ENCODE data around the gene UIMC1. TPM values are rescaled to one million over a fixed set of nuclear protein-coding genes. Genes with fewer than 3 reads are reported as not detected.

The UIMC1 gene
- total RNA-seq, 4 donors from 2014 or later: 34.7 to 51.1 (median 48.9) TPM

DNA sequence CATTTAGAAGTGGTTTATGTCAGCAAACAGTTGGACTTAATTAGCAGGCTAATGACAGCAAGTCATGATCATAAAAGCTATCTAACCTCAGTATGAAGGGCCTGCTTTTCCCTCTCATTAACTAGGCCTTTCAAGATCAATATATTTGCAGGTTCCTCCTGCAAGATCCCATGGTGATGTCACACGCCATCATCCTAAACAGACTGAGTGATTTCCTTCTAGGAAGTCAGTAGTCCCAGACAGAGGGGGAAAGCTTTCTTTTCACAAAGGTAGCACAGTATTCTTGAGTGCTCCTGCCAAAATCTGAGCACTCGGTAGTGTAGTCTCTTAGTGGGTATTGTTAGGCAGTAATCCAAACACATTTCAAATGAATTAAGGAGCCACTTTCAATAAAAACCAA is 52.5 kb downstream of the UIMC1 start:
- DNase-seq (ENCODE audit: extremely low spot score): no peak
- H3K4me3 ChIP-seq: no peak overlapping the region
- TF ChIP-seq EP300 (IDR thresholded peaks at IDR 0.05) (no peak), POLR2A (IDR thresholded peaks at IDR 0.05; ENCODE audit: low read depth) (no peak), POLR2AphosphoS5 (IDR thresholded peaks at IDR 0.05) (no peak)
- TF ChIP-seq, protein P1, sequence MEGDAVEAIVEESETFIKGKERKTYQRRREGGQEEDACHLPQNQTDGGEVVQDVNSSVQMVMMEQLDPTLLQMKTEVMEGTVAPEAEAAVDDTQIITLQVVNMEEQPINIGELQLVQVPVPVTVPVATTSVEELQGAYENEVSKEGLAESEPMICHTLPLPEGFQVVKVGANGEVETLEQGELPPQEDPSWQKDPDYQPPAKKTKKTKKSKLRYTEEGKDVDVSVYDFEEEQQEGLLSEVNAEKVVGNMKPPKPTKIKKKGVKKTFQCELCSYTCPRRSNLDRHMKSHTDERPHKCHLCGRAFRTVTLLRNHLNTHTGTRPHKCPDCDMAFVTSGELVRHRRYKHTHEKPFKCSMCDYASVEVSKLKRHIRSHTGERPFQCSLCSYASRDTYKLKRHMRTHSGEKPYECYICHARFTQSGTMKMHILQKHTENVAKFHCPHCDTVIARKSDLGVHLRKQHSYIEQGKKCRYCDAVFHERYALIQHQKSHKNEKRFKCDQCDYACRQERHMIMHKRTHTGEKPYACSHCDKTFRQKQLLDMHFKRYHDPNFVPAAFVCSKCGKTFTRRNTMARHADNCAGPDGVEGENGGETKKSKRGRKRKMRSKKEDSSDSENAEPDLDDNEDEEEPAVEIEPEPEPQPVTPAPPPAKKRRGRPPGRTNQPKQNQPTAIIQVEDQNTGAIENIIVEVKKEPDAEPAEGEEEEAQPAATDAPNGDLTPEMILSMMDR (IDR thresholded peaks at IDR 0.05): no peak
- H3K27ac ChIP-seq (replicated peaks in 1 of 4): no peak overlapping the region
- peaks cover 0 to 18% (median under 1%) of the 10 kb centered on the region in 4 donors for H3K4me1 ChIP-seq
- intact Hi-C loops (cut with DNase I): no loop called here
- peaks cover 6 to 75% (median 51%) of the 10 kb centered on the region in 4 donors for H3K36me3 ChIP-seq
- H3K27me3 ChIP-seq: no peaks in the 10 kb centered on the region
- H3K9me3 ChIP-seq: no peaks in the 10 kb centered on the region
- 93% methylated on average over 2 of the region's 2 CpGs for WGBS

DNA sequence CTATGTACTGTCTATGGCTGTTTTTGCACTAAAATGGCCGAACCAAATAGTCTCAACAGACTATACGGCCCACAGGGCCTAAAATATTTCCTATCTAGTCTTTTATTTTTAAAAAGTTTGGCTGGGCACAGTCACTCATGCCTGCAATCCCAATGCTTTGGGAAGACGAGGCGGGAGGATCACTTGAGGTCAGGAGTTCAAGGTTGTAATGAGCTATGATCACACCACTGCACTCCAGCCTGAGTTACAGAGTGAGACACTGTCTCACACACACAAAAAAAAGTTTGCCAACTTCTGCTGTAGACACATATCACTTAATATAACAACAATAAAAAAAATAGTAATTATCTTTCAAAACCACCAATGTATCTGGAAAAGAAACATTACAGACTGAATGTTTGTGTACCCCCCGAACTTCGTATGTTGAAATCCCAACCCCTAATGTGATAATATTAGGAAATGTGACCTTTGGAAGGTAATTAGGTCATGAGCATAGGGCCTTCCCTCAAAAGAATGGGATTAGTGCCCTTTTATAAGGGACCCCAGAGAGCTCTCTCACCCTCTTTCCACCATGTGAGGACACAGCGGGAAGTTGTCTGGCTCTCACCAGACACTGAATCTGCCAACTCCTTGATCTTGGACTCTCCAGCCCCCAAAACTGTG is 53.9 kb downstream of the UIMC1 start:
- intact Hi-C loops (cut with DNase I): no loop called here
- 94% methylated on average over 7 of the region's 7 CpGs for WGBS

DNA sequence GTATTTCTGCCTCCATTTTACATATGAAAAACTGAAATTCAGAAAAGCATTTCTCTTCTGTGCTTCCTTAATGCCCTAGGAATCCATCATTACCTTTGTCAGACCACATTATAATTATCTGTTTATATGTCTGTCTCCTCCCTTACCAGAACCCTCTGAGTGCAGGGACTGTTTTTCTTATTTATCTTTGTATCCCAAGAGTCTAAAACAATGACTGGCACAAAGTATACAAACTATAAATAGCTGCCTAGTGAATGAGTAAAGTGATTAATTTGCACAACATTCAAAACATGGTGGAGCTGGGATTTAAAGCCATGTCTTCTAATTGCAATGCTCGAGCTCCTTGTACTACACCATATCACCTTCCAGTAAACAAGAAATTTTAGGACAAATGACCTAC is 58.1 kb downstream of the UIMC1 start:
- intact Hi-C loops (cut with DNase I): no loop called here
- Histone ChIP-seq H3K4me3 (no peak overlapping the region), H3K9me3 (no peaks in the 10 kb centered on the region), H3K27ac (replicated peaks in 1 of 4) (no peak overlapping the region), H3K4me1 (peaks cover 5 to 9% (median 7%) of the 10 kb centered on the region in 4 donors), H3K27me3 (no peaks in the 10 kb centered on the region), H3K36me3 (peaks cover 13 to 86% (median 43%) of the 10 kb centered on the region in 4 donors)
- TF ChIP-seq POLR2AphosphoS5 (IDR thresholded peaks at IDR 0.05) (no peak), POLR2A (IDR thresholded peaks at IDR 0.05; ENCODE audit: low read depth) (no peak), EP300 (IDR thresholded peaks at IDR 0.05) (no peak)
- TF ChIP-seq, protein P1 (IDR thresholded peaks at IDR 0.05): no peak
- WGBS: 62% methylated on average over 1 of the region's 1 CpG
- DNase-seq (ENCODE audit: extremely low spot score): no peak

More for the DNA sequence above, 53.9 kb downstream of the UIMC1 start:
- TF ChIP-seq POLR2AphosphoS5 (IDR thresholded peaks at IDR 0.05) (no peak), POLR2A (IDR thresholded peaks at IDR 0.05; ENCODE audit: low read depth) (no peak), EP300 (IDR thresholded peaks at IDR 0.05) (no peak)
- TF ChIP-seq, protein P1 (IDR thresholded peaks at IDR 0.05): no peak
- Histone ChIP-seq H3K27me3 (no peaks in the 10 kb centered on the region), H3K36me3 (peaks cover 6 to 83% (median 51%) of the 10 kb centered on the region in 4 donors), H3K4me1 (peaks cover 0 to 21% (median 5%) of the 10 kb centered on the region in 4 donors), H3K27ac (replicated peaks in 1 of 4) (no peak overlapping the region), H3K4me3 (no peak overlapping the region), H3K9me3 (no peaks in the 10 kb centered on the region)
- DNase-seq (ENCODE audit: extremely low spot score): no peak

DNA sequence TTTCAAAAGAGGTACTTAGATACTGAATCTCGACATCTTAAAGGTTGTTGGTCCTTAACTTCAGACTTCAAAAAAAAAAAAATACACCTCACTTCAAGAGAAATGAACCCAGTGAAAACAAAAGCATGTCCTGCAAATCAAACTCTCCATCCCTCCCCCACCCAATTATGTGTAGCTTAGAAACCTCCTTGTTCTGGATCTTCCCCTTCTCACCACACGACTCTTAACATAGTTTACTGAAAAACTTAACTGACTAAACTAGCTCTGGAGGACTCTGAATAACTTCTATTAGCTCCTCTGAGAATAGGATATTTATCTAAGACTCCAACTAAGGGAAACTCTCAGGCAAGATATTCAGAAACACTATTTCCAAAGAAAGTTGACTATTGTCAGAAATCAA is 58.7 kb downstream of the UIMC1 start:
- intact Hi-C loops (cut with DNase I): no loop called here
- peaks cover 17 to 86% (median 48%) of the 10 kb centered on the region in 4 donors for H3K36me3 ChIP-seq
- WGBS: 88% methylated on average over 2 of the region's 2 CpGs
- H3K27ac ChIP-seq (replicated peaks in 1 of 4): no peak overlapping the region
- TF ChIP-seq POLR2A (IDR thresholded peaks at IDR 0.05; ENCODE audit: low read depth) (no peak), EP300 (IDR thresholded peaks at IDR 0.05) (no peak), POLR2AphosphoS5 (IDR thresholded peaks at IDR 0.05) (no peak)
- TF ChIP-seq, protein P1 (IDR thresholded peaks at IDR 0.05): no peak
- peaks cover 5 to 9% (median 7%) of the 10 kb centered on the region in 4 donors for H3K4me1 ChIP-seq
- no peaks in the 10 kb centered on the region for H3K9me3 ChIP-seq
- no peak for DNase-seq (ENCODE audit: extremely low spot score)
- H3K4me3 ChIP-seq: no peak overlapping the region
- no peaks in the 10 kb centered on the region for H3K27me3 ChIP-seq

Data from esophagus muscularis mucosa (tissue), 4 donors.